ENCODE measurements around the gene NPTXR. TPM values are rescaled to one million over a fixed set of nuclear protein-coding genes. Genes with fewer than 3 reads are reported as not detected.

Gene NPTXR
- total RNA-seq, 1 donor, result 0.94 TPM

GRCh38 chr22:38833061-38833460, 10.8 kb downstream of the NPTXR start:
- Histone ChIP-seq H3K27me3 (ENCODE audit: insufficient read depth, low read length) (no peaks in the 10 kb centered on the region), H3K4me1 (ENCODE audit: insufficient read depth, low read length) (no peaks in the 10 kb centered on the region)

GRCh38 chr22:38832005-38832978, 11.5 kb downstream of the NPTXR start:
- Histone ChIP-seq H3K27me3 (ENCODE audit: insufficient read depth, low read length) (no peaks in the 10 kb centered on the region), H3K9me3 (ENCODE audit: low read depth, low read length) (no peaks in the 10 kb centered on the region), H3K4me3 (ENCODE audit: low read length) (no peak overlapping the region), H3K4me1 (ENCODE audit: insufficient read depth, low read length) (no peaks in the 10 kb centered on the region)

More at GRCh38 chr22:38833061-38833460, 10.8 kb downstream of the NPTXR start:
- Histone ChIP-seq H3K4me3 (ENCODE audit: low read length) (no peak overlapping the region), H3K9me3 (ENCODE audit: low read depth, low read length) (no peaks in the 10 kb centered on the region)

DNA sequence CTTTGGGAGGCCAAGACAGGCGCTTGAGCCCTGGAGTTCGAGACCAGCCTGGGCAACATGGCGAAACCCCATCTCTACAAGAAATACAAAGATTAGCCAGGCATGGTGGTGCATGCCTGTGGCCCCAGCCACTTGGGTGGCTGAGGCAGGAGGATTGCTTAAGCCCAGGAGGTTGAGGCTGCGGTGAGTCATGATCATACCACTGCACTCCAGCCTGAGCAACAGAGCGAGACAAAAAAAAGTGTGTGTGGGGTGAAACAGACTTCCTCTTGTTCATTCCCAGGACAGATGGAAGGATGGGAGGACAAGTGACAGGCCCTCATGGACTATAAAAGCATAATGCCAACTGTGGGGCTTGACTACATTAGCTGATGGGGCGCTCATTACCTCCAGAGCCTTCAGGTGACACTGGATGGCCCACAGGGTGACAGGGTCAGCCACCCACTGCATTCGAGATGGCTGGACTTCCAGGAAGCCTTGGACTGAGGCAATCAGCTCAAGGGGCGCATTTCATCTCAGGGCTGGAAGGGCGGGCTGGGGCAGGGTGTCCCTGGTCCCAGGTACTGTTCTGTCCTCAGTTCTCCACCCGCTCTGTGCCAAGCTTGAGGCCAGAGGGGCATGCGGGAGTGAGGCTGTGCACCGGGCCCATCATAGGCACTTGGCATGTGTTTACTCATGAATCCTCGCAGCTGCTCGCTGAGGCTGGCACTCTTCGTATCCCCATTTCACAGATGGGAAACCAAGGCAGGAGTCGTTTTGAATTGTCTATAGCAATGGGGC, 12.5 kb downstream of the NPTXR start:
- Histone ChIP-seq H3K9me3 (ENCODE audit: low read depth, low read length) (no peaks in the 10 kb centered on the region), H3K4me3 (ENCODE audit: low read length) (no peak overlapping the region), H3K27me3 (ENCODE audit: insufficient read depth, low read length) (no peaks in the 10 kb centered on the region), H3K4me1 (ENCODE audit: insufficient read depth, low read length) (no peaks in the 10 kb centered on the region)

DNA sequence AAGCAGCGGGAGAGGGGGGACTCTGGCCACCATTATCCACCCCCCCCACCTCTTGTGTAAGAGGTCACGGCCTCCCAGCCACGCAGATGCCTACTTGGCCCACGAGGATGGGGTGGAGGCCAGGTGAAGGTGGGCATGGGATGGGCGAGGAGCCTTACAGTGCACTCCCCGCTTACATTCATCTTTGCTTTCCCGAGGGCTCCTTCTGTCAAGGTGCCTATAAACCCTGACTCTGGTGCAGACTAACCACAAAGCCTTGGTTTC, 13.1 kb downstream of the NPTXR start:
- H3K4me1 ChIP-seq (ENCODE audit: insufficient read depth, low read length), result no peaks in the 10 kb centered on the region
- no peak overlapping the region for H3K4me3 ChIP-seq (ENCODE audit: low read length)
- no peaks in the 10 kb centered on the region for H3K9me3 ChIP-seq (ENCODE audit: low read depth, low read length)
- H3K27me3 ChIP-seq (ENCODE audit: insufficient read depth, low read length), result no peaks in the 10 kb centered on the region

DNA sequence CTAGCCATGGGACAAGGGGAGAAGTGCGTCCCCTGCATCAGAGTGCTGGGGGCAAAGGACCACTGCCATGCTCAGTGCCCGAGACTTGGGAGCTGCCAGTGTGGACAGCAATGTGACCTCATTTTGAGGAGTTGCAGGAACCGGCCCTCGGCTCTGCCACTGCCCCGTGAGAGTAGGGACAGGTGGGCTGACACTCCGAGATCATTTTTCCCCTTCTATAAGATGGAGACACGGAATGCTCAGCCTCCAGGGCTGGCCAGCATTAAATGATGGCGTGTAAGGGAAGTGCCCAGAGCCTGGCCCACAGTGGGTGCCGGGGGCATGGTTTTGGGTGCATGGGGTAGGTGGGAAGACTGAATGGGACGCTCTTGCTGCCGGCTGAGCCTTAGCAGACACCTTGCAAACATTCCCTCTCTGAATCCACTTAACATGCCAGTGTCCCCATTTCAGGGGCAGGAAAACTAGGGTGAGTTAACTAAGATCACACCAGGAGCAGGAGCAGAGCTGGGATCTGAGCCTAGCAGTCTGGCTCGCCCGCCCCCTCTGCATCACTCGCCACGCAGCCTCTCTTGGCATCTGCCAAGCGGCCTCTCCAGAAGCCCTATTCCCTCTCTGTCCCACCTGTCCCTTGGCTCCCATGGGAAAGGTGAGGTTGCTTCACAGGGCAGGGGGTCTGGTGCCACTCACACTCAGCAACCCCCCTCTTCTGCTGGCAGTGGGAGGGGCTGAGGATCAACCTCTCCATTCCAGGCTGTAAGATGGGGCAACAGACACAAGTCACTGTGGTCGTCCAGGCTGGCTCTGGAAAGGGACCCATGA, 13.6 kb downstream of the NPTXR start:
- H3K9me3 ChIP-seq (ENCODE audit: low read depth, low read length), result no peaks in the 10 kb centered on the region
- no peaks in the 10 kb centered on the region for H3K27me3 ChIP-seq (ENCODE audit: insufficient read depth, low read length)
- no peak overlapping the region for H3K4me3 ChIP-seq (ENCODE audit: low read length)
- H3K4me1 ChIP-seq (ENCODE audit: insufficient read depth, low read length), result no peaks in the 10 kb centered on the region

GRCh38 chr22:38829485-38829884, 14.3 kb downstream of the NPTXR start:
- no peaks in the 10 kb centered on the region for H3K27me3 ChIP-seq (ENCODE audit: insufficient read depth, low read length)
- H3K4me3 ChIP-seq (ENCODE audit: low read length), result no peak overlapping the region
- H3K4me1 ChIP-seq (ENCODE audit: insufficient read depth, low read length), result no peaks in the 10 kb centered on the region
- H3K9me3 ChIP-seq (ENCODE audit: low read depth, low read length), result no peaks in the 10 kb centered on the region

GRCh38 chr22:38828616-38829205, 15.1 kb downstream of the NPTXR start:
- H3K27me3 ChIP-seq (ENCODE audit: insufficient read depth, low read length), result no peaks in the 10 kb centered on the region
- no peaks in the 10 kb centered on the region for H3K4me1 ChIP-seq (ENCODE audit: insufficient read depth, low read length)
- no peak overlapping the region for H3K4me3 ChIP-seq (ENCODE audit: low read length)
- no peaks in the 10 kb centered on the region for H3K9me3 ChIP-seq (ENCODE audit: low read depth, low read length)

DNA sequence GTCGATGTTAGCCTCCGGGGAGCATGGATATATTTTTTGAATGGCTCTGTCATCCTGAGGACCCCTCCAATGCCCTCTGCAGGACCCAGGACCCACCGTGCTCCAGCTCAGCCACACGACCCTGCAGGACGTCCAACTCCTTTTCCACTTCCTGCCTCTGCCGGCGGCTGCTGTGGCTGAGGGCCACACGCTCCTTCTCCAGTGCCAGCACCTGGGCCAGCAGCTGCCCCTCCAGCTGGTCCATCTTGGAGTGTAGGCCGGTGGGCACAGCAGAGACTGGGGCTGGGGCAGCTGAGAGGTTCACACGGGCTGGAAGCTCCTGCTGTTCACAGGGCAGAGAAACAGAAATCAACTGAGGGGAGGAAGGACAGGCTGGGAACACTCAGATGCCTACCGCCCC, 15.6 kb downstream of the NPTXR start:
- no peaks in the 10 kb centered on the region for H3K27me3 ChIP-seq (ENCODE audit: insufficient read depth, low read length)
- H3K4me3 ChIP-seq (ENCODE audit: low read length), result no peak overlapping the region
- H3K9me3 ChIP-seq (ENCODE audit: low read depth, low read length), result no peaks in the 10 kb centered on the region
- no peaks in the 10 kb centered on the region for H3K4me1 ChIP-seq (ENCODE audit: insufficient read depth, low read length)

- Histone ChIP-seq H3K4me3 (ENCODE audit: low read length) (no peak overlapping the region), H3K27me3 (ENCODE audit: insufficient read depth, low read length) (no peaks in the 10 kb centered on the region), H3K9me3 (ENCODE audit: low read depth, low read length) (no peaks in the 10 kb centered on the region), H3K4me1 (ENCODE audit: insufficient read depth, low read length) (no peaks in the 10 kb centered on the region)
Measured at GRCh38 chr22:38827510-38827909, 16.3 kb downstream of the NPTXR start.

GRCh38 chr22:38826801-38827200, 17.0 kb downstream of the NPTXR start:
- Histone ChIP-seq H3K4me1 (ENCODE audit: insufficient read depth, low read length) (no peaks in the 10 kb centered on the region), H3K4me3 (ENCODE audit: low read length) (no peak overlapping the region), H3K9me3 (ENCODE audit: low read depth, low read length) (no peaks in the 10 kb centered on the region), H3K27me3 (ENCODE audit: insufficient read depth, low read length) (no peaks in the 10 kb centered on the region)

GRCh38 chr22:38826386-38826785, 17.4 kb downstream of the NPTXR start:
- Histone ChIP-seq H3K4me3 (ENCODE audit: low read length) (no peak overlapping the region), H3K4me1 (ENCODE audit: insufficient read depth, low read length) (no peaks in the 10 kb centered on the region), H3K9me3 (ENCODE audit: low read depth, low read length) (no peaks in the 10 kb centered on the region), H3K27me3 (ENCODE audit: insufficient read depth, low read length) (no peaks in the 10 kb centered on the region)

DNA sequence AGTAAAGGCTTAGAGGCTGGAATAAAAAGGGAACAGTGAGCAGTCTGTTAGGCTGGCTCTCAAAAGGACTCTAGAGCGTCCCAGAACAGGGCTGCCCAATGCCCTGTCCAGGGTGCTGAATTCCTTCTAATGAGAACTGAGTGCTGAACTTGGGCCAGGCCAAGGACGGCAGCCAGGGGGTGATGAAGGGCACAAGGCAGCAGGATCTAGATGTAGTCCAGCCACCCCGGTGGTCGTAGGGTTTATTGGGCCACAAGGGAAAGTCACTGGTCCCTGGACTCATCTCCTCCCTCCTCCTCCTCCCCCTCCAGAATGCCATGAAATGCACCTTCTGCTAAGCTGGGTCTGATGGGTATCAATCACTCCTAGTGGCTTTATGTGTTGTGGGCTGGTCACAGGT, 19.2 kb downstream of the NPTXR start:
- Histone ChIP-seq H3K4me1 (ENCODE audit: insufficient read depth, low read length) (no peaks in the 10 kb centered on the region), H3K4me3 (ENCODE audit: low read length) (no peak overlapping the region), H3K27me3 (ENCODE audit: insufficient read depth, low read length) (no peaks in the 10 kb centered on the region), H3K9me3 (ENCODE audit: low read depth, low read length) (no peaks in the 10 kb centered on the region)

DNA sequence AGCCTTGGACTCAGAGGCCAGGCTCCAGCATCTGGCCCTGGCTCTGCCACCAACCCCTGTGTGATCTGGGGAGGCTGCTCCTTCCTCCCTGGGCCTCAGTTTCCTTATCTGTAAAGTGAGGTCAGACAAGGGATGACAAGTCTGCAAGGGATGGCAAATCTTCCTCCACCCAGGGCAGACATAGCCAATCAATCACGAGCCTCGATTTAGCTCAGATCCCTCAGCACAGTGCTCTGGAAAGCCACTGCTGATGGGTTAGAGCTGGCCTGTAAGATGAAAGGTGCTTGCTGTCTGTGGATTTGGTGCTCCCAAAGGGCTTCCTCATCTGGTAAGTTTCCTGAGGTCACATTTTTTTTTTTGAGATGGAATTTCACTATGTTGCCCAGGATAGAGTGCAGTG, 20.2 kb downstream of the NPTXR start:
- H3K4me1 ChIP-seq (ENCODE audit: insufficient read depth, low read length), result no peaks in the 10 kb centered on the region
- H3K9me3 ChIP-seq (ENCODE audit: low read depth, low read length), result no peaks in the 10 kb centered on the region
- no peaks in the 10 kb centered on the region for H3K27me3 ChIP-seq (ENCODE audit: insufficient read depth, low read length)
- no peak overlapping the region for H3K4me3 ChIP-seq (ENCODE audit: low read length)

GRCh38 chr22:38823076-38823475, 20.8 kb downstream of the NPTXR start:
- Histone ChIP-seq H3K4me3 (ENCODE audit: low read length) (no peak overlapping the region), H3K4me1 (ENCODE audit: insufficient read depth, low read length) (no peaks in the 10 kb centered on the region), H3K9me3 (ENCODE audit: low read depth, low read length) (no peaks in the 10 kb centered on the region), H3K27me3 (ENCODE audit: insufficient read depth, low read length) (no peaks in the 10 kb centered on the region)

DNA sequence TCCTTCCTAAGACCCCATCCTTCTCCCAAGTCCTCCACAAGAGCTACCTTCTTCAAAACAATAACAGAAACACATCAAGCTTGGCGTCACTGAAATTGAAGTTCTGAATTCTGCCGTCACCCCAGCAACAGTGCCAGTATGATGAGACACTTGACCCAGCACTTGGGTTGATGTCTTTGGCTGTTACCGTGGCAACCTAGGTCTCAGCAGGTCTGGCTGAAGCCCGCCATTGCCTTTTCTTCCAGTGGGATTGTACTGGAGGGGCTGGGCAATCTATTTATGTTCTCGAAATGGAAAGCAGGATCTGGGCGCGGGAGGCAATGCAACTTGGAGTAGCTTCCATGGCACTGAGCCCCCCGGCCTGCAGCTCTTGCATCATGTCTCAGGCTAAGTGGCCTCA, 23.8 kb downstream of the NPTXR start:
- H3K9me3 ChIP-seq (ENCODE audit: low read depth, low read length), result no peaks in the 10 kb centered on the region
- no peaks in the 10 kb centered on the region for H3K27me3 ChIP-seq (ENCODE audit: insufficient read depth, low read length)
- H3K4me1 ChIP-seq (ENCODE audit: insufficient read depth, low read length), result no peaks in the 10 kb centered on the region
- H3K4me3 ChIP-seq (ENCODE audit: low read length), result no peak overlapping the region

All from mononuclear cell (primary cell).